BLaER1 treated with 17β-estradiol and CSF1 and Interleukin-3, amounts not matched to agents 10 nM and 100 nM (cell line): ENCODE measurements around the gene PRMT5.
A peak's percentile ranks its signal among the peaks of the same experiment; 100 is the strongest.

ENCODE experiments used
- H3K27ac ChIP-seq, 11 experiments: shearing (Covaris generic); formaldehyde crosslinking; 2 replicates each; pipeline ENCODE4 v1.8.1; 2022
- H3K27me3 ChIP-seq, 11 experiments: shearing (Covaris generic); formaldehyde crosslinking; 2 replicates each; pipeline ENCODE4 v1.8.1; 2022
- H3K36me3 ChIP-seq, 11 experiments: shearing (Covaris generic); formaldehyde crosslinking; 2 replicates each; pipeline ENCODE4 v1.8.1; 2022
- H3K4me1 ChIP-seq, 10 experiments: shearing (Covaris generic); formaldehyde crosslinking; 2 replicates each; pipeline ENCODE4 v1.8.1; 2022
- H3K4me2 ChIP-seq, 11 experiments: shearing (Covaris generic); formaldehyde crosslinking; 2 replicates each; pipeline ENCODE4 v1.8.1; 2022
- H3K4me3 ChIP-seq, 10 experiments: shearing (Covaris generic); formaldehyde crosslinking; 2 replicates each; pipeline ENCODE4 v1.8.1; 2022
- H3K9ac ChIP-seq, 11 experiments: shearing (Covaris generic); formaldehyde crosslinking; 2 replicates each; pipeline ENCODE4 v1.8.1; 2022
- H3K9me3 ChIP-seq, 11 experiments: shearing (Covaris generic); formaldehyde crosslinking; replicated peaks in 1 of 11; 2 replicates each; pipeline ENCODE4 v1.8.1; 2022
- H4K20me1 ChIP-seq, 11 experiments: shearing (Covaris generic); formaldehyde crosslinking; 2 replicates each; pipeline ENCODE4 v1.8.1; 2022
- Cebpa-rat ChIP-seq, 11 experiments: shearing (Covaris generic); IDR thresholded peaks; 2 replicates each; pipeline ENCODE4 v1.8.1; 2022

Gene PRMT5

DNA sequence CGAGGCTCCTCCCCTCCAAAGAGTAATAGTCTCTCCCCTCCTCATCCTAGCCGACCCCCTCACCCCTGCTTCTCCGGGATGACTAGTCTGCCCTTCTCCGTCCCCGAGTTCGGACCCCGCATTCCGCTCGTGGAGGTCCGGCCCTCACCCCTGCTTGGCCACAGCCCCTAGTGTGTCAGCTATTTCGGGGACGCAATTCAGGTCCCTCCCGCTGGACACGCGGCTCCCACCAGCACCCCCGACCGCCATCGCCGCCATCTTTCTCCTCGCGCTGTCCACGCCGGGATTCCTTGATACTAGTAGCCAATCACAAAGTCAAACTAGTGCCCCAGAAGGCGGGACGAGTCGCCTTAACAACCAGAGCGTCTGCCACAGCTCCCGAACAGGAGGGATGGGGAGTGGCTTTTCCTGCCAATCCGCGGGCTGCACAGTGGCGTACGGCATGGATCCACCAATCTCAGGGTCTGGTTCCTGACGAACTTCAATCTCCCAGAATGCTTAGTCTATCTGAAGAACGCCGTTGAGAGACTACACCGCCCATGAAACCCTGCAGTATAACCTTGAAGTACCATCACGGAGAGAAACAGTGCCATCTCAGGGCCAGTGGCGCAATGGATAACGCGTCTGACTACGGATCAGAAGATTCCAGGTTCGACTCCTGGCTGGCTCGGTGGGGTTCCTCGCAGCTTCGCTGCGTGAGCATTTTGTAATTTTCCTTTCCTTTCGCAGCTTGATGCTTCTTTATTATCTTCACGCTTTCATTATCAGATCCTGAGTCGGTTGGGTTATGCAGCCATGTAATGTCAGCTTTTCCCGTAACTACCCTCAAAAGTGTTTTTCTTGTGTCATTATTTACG is at the start of gene PRMT5:
Gene PRMT5, minus strand, starts transcription at position 273 of the 857 bp plus-strand sequence. Its CDS starts 15 bp downstream, at position 258.
- Histone ChIP-seq H3K27ac (peak within 1 kb of the TSS; percentile 65 to 96 (median 93)), H3K27me3 (no peaks in the 10 kb centered on the region), H3K4me1 (peaks cover 28 to 47% (median 37%) of the 10 kb centered on the region in 10 experiments), H3K36me3 (peaks cover 29 to 39% (median 34%) of the 10 kb centered on the region in 11 experiments), H3K9ac (peak within 1 kb of the TSS; percentile 88 to 97 (median 93)), H3K9me3 (no peaks in the 10 kb centered on the region), H4K20me1 (no peaks in the 10 kb centered on the region), H3K4me3 (peak within 1 kb of the TSS; percentile 80 to 98 (median 90)), H3K4me2 (peak within 1 kb of the TSS; percentile 88 to 97 (median 96))
- peak in 2 of 11 experiments; percentile 24 to 31; a peak in 2 of 22 replicates for TF ChIP-seq Cebpa-rat (IDR thresholded peaks at IDR 0.05)

DNA sequence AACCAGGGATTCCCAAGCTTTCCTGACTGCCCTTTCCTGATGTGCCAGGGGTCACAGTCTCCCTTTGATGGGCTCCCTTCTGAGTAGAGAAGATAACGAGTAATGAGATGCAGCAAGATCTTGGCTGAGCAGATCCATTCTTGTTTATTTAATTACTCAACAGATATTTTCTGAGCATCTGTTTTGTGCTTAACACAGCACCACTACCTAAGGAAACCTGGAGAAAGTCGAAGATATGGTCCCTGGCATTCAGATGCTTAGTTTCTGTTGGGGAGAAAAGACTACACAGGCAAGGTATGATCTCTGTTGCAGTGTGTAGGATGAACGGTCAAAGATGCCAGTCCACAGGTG is 49.3 kb upstream of the PRMT5 start:
- Histone ChIP-seq H3K9me3 (no peaks in the 10 kb centered on the region), H4K20me1 (peaks cover 0 to 32% (median 0%) of the 10 kb centered on the region in 11 experiments; a peak in 6 of 22 replicates), H3K4me3 (no peak overlapping the region), H3K4me1 (peaks cover 10 to 63% (median 57%) of the 10 kb centered on the region in 10 experiments), H3K9ac (peak overlapping the region in 2 of 11 experiments; percentile 19 to 69; a peak in 1 of 22 replicates), H3K36me3 (peaks cover 0 to 32% (median 19%) of the 10 kb centered on the region in 11 experiments; a peak in 14 of 22 replicates), H3K27me3 (peaks cover 20 to 40% (median 30%) of the 10 kb centered on the region in 11 experiments), H3K27ac (no peak overlapping the region), H3K4me2 (peak overlapping the region in 6 of 11 experiments; percentile 17 to 98 (median 86); a peak in 11 of 22 replicates)
- TF ChIP-seq Cebpa-rat (IDR thresholded peaks at IDR 0.05): no peak

DNA sequence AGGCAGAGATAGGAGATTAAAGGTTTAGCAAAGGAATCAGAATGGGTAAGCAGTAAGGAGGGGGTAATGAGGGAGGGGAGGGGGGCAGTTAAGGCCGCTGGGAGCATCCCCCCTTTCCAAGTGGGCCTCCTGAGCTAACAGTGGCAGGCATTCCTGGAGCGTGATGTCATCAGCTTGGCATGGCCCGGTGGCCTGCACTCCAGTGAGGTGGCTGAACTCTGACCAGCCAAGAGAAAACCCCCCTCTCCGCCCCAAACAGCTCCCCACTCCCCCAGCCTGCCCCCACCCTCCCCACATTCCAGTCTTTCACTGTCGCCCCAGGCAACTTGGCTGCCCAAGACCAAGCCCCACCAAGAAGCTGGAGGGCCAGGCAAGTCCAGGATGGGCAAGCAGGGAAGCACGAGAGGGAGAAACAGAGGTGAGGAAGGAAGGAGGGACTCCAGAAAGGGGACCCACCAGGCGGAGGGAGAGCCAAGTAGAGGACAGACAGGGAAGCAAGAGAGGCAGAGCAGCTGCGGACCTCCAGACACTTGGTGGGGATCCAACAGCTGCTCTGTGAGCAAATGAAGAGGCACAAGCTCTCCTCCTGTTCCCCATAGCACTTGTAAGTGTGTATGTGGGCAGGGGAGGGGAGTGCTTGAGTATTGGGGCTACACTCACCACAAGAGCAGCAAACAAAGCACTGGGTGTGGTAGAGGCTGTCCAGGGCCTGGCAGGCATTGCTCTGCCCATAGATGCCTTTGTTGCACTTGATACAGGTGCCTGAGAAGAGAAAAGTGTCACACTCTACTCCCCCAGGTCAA is 48.7 kb upstream of the PRMT5 start:
- peaks cover 20 to 40% (median 30%) of the 10 kb centered on the region in 11 experiments for H3K27me3 ChIP-seq
- H3K4me1 ChIP-seq: peaks cover 10 to 57% (median 54%) of the 10 kb centered on the region in 10 experiments
- peak overlapping the region in 8 of 11 experiments; percentile 26 to 98 (median 71); a peak in 9 of 22 replicates for H3K4me2 ChIP-seq
- no peaks in the 10 kb centered on the region for H3K9me3 ChIP-seq
- no peak for TF ChIP-seq Cebpa-rat (IDR thresholded peaks at IDR 0.05)
- H3K9ac ChIP-seq: peak overlapping the region in 5 of 11 experiments; percentile 19 to 69 (median 37); a peak in 4 of 22 replicates
- peaks cover 0 to 38% (median 24%) of the 10 kb centered on the region in 11 experiments; a peak in 14 of 22 replicates for H3K36me3 ChIP-seq
- no peak overlapping the region for H3K4me3 ChIP-seq
- H4K20me1 ChIP-seq: peaks cover 0 to 32% (median 0%) of the 10 kb centered on the region in 11 experiments; a peak in 6 of 22 replicates
- no peak overlapping the region for H3K27ac ChIP-seq

DNA sequence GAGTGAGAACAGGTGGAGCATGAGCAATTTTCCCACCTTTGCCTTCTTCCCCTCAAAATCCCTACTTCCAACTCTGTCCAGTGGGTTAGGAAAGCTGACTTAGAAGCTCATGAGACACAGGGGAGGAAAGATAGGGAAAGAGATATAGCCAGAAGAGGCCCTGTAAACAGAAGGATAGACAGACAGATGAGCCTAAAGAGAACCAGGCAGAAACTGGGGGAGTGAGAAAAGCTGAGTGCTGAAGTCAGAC is 48.2 kb upstream of the PRMT5 start:
- Histone ChIP-seq H4K20me1 (peaks cover 0 to 32% (median 0%) of the 10 kb centered on the region in 11 experiments; a peak in 6 of 22 replicates), H3K4me3 (no peak overlapping the region), H3K4me1 (peaks cover 10 to 57% (median 52%) of the 10 kb centered on the region in 10 experiments), H3K9me3 (no peaks in the 10 kb centered on the region), H3K9ac (peak overlapping the region in 5 of 11 experiments; percentile 19 to 41 (median 37); a peak in 5 of 22 replicates), H3K27ac (no peak overlapping the region), H3K4me2 (peak overlapping the region in 10 of 11 experiments; percentile 13 to 74 (median 46); a peak in 12 of 22 replicates), H3K27me3 (peaks cover 20 to 40% (median 30%) of the 10 kb centered on the region in 11 experiments), H3K36me3 (peaks cover 0 to 43% (median 27%) of the 10 kb centered on the region in 11 experiments; a peak in 14 of 22 replicates)
- no peak for TF ChIP-seq Cebpa-rat (IDR thresholded peaks at IDR 0.05)

DNA sequence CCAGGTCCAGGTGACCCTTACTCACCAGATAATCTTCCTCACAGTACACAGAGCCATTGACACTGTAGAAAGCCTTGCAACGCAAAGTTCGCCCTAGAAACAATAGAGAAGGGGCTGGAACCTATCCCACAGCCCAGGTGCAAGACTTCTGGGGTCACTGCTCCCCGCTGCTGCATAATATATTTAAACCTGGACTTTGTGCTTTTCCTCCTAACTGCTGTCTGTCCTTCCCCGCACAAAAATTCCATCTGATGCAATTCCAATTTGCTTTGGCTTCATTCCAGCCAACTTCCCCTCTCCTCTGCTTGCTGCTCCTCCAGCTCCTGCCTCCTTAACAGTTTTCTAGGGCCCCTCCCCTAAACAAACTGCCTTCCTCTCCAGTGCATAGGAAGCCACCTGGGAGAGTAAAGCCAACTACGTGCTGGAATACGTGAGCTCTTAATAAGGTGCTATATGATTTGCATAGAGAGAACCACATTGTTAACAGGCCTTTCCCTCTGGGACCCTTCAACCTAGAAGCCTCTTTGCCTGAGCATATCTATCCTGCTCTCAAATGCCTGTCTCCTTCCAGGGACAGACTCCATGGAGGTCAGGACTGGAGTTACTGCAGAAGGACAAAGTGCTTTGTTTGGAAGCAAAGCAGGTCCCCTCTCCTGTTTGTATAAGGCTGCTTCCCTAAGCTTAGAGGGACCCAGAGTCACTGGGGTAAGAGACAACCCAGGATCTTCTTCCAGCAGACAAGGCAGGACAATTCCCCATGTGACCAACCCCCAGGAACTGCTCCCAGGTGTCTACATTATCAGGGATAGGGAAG is 47.7 kb upstream of the PRMT5 start:
- peaks cover 0 to 47% (median 30%) of the 10 kb centered on the region in 11 experiments; a peak in 14 of 22 replicates for H3K36me3 ChIP-seq
- no peaks in the 10 kb centered on the region for H3K9me3 ChIP-seq
- no peak for TF ChIP-seq Cebpa-rat (IDR thresholded peaks at IDR 0.05)
- peak overlapping the region in 6 of 11 experiments; percentile 15 to 41 (median 36); a peak in 7 of 22 replicates for H3K9ac ChIP-seq
- peaks cover 10 to 54% (median 51%) of the 10 kb centered on the region in 10 experiments for H3K4me1 ChIP-seq
- H3K4me2 ChIP-seq: peak overlapping the region; percentile 13 to 74 (median 38); a peak in 18 of 22 replicates
- H4K20me1 ChIP-seq: peaks cover 0 to 32% (median 0%) of the 10 kb centered on the region in 11 experiments; a peak in 6 of 22 replicates
- H3K27me3 ChIP-seq: peaks cover 16 to 35% (median 25%) of the 10 kb centered on the region in 11 experiments
- no peak overlapping the region for H3K4me3 ChIP-seq
- H3K27ac ChIP-seq: no peak overlapping the region; a peak in 1 of 22 replicates

DNA sequence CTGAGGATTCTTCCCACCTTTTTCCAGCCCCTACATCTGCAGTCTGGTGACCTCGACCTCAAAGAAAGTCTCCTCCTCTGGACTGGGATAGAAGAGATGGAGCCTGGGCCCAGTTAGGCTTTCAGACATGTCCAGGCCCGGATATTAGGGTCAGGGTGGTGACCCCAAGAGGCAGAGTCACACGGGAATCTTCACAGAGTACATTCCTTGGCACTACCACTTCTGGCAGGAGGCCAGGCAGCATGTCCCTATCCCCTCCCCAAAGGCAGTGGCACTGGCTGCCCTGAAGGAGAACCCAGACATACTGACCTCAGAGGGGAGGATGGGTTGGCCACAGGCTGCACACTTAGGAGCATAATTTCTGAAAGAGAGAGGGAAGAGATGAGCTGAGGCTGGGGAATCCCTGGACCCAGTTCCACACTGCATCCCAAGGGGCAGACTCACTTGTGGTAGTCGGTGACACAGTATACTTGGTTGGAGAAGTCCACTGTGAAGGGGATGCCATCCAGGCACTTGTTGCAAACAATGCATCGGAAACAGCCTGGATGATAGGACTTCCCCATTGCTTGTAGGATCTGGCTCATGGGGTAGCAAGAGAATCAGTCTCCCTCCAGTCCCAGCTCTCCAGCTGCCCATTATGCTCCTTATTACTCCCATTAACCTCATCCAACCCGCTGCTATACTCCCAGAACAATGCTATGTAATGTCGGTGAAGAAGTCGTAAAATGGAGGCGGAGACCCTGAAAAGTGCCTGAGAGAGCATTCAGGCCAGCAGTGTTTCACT is 45.5 kb upstream of the PRMT5 start:
- H3K4me1 ChIP-seq: peaks cover 9 to 37% (median 33%) of the 10 kb centered on the region in 10 experiments
- no peak for TF ChIP-seq Cebpa-rat (IDR thresholded peaks at IDR 0.05)
- H3K27ac ChIP-seq: no peak overlapping the region; a peak in 1 of 22 replicates
- peaks cover 0 to 14% (median 6%) of the 10 kb centered on the region in 11 experiments; a peak in 11 of 22 replicates for H3K27me3 ChIP-seq
- H3K36me3 ChIP-seq: peaks cover 0 to 52% (median 31%) of the 10 kb centered on the region in 11 experiments; a peak in 14 of 22 replicates
- peak overlapping the region in 1 of 11 experiments; percentile 47; a peak in 1 of 22 replicates for H3K9ac ChIP-seq
- H3K4me2 ChIP-seq: no peak overlapping the region
- peaks cover 0 to 29% (median 0%) of the 10 kb centered on the region in 11 experiments; a peak in 6 of 22 replicates for H4K20me1 ChIP-seq
- no peak overlapping the region for H3K4me3 ChIP-seq
- H3K9me3 ChIP-seq: no peaks in the 10 kb centered on the region
